Neural cell (in vitro differentiated cells): ENCODE measurements around the gene TIPARP.

Source experiments
- EZH2 ChIP-seq: fragments of 200-600, 300-800 bp; shearing (Covaris generic), sonication (generic); IDR thresholded peaks from 2 replicates; pipeline ENCODE4 v1.6.1; 2014; ENCODE audit warnings: antibody characterized with exemption, low read length, borderline replicate concordance, mild to moderate bottlenecking; ENCODE audit not compliant: insufficient read depth, poor library complexity, severe bottlenecking
- MXI1 ChIP-seq: fragments of 450-650 bp; conservative IDR thresholded peaks from 2 replicates; pipeline ENCODE4 v1.6.1; 2014; ENCODE audit warnings: antibody characterized with exemption, mild to moderate bottlenecking; ENCODE audit not compliant: poor library complexity, severe bottlenecking
- TF ChIP-seq, protein P1 (sequence below): fragments of 450-650 bp; IDR thresholded peaks from 2 replicates; pipeline ENCODE4 v1.5.1; 2014; ENCODE audit warnings: antibody characterized with exemption, mild to moderate bottlenecking, moderate library complexity; ENCODE audit not compliant: poor library complexity, severe bottlenecking

DNA sequence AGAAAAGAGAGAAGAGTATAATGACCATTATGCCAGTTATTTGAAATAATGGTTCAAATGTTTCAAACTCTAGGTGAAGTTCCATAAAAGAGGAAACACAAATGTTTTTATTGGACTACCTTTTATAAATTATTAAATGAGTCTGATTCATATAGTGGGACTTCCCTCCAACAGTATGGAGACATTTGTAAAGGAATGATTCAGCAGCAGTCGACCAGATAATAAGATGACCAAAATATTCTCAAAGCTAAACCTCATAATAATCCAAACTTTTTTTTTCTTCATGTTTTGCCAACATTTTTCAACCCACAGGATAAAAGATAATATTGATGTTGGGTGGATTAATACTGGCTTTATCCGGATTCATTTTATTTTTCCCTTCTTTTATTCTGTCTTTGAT lies 18.8 kb downstream of the TIPARP start:
- TF ChIP-seq MXI1 (no peak), EZH2 (no peak)
- TF ChIP-seq, protein P1, sequence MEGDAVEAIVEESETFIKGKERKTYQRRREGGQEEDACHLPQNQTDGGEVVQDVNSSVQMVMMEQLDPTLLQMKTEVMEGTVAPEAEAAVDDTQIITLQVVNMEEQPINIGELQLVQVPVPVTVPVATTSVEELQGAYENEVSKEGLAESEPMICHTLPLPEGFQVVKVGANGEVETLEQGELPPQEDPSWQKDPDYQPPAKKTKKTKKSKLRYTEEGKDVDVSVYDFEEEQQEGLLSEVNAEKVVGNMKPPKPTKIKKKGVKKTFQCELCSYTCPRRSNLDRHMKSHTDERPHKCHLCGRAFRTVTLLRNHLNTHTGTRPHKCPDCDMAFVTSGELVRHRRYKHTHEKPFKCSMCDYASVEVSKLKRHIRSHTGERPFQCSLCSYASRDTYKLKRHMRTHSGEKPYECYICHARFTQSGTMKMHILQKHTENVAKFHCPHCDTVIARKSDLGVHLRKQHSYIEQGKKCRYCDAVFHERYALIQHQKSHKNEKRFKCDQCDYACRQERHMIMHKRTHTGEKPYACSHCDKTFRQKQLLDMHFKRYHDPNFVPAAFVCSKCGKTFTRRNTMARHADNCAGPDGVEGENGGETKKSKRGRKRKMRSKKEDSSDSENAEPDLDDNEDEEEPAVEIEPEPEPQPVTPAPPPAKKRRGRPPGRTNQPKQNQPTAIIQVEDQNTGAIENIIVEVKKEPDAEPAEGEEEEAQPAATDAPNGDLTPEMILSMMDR: no peak
